Amygdala (tissue), 56 donors: ENCODE measurements around the gene APBA2.
A peak's percentile ranks its signal among the peaks of the same experiment; 100 is the strongest.

Experiments used
- DNase-seq, 56 donors: peaks; one replicate each; lab custom pipeline; 2025; lab: John Stamatoyannopoulos, UW

APBA2 gene

DNA sequence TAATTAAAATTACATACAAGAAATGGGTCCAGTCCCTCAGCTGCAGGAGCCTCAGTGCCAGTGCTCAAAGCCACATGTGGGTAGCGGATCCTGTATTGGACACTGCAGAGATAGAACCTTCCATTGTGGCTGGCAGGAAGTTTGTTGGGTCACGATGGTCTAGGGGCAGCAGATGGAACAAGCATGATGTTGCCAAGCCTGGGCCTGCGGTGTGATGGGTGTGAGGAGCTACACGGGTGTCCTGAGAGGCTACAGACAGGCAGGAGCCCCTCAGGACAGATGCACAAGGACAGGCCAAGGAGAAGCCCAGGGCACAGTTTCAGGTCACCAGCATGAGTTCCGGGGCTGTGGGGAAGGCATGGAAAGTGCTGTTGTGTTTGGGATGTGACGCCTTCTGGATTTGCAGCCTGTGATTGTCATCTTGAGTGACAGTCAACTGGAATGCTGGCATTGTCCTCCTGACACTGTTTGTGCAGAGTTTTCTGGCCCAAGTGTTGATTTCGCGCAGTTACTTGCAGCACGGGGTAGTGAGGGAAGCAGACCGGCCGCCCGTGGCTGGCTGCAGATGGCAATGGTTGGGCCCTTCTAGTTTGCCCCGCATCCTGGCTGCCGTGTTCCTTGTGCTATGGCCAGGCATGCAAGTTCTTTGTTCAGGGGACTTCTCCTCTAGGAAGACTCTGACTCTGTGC lies 206.7 kb downstream of the APBA2 start:
- DNase-seq: peak in 1 of 56 donors; percentile 23

DNA sequence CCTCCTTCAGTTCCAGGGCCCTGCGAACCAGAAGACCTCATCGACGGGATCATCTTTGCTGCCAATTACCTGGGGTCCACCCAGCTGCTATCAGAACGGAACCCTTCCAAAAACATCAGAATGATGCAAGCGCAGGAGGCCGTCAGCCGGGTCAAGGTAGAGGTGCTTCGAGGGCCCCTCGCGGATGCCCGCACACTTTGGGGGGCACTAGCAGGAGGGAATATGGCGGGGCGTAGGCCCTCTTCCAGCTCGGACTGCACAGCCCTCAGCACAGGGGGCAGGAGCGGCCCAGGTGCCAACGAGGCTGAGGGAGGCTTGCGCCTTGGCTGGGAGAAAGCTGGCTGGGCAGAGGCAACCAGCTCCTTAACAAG lies 207.3 kb downstream of the APBA2 start:
- DNase-seq: no peak

DNA sequence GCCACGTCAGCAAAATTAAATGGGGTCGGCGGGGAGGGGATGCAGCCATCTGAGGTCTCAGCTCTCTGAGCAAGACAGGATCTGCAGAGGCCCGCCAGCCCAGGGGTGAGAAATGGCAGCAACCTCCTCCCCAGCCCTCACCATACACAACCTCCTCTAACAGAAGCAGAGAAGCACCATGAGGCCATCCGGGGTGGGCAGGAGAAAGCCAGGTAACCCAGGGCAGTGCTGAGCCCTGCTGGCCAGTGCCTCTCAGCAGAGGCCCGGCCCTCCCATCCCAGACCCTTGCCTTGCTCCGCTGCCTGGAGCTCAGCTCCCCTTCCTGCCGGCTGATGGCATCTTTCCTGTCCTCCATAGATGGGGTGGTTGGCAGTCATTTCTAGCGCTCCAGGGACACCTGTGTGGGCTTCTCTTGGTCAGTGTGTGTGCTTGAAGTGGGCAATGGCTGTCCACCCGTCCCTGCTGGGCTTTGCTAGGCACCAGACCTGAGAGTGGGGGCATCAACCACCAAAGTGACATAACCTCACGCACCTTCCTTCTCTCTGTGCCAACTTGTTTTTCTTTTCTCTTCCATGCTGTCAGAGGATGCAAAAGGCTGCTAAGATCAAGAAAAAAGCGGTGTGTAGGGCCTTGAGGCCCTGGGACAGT lies 208.0 kb downstream of the APBA2 start:
- DNase-seq: no peak

DNA sequence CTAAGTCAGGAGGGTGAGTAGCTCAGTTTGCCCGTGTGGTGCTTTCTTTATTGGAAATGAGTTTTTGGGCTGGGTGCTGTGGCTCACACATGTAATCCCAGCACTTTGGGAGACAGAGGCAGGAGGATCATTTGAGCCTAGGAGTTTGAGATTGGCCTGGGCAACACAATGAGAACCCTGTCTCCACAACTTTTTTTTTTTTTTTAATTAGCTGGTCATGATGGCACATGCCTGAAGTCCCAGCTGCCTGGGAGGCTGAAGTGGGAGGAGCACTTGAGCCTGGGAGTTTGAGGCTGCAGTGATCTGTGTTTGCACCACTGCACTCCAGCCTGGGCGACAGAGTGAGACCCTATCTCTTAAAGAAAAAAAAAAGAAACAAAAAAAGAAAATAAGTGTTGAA lies 208.9 kb downstream of the APBA2 start:
- DNase-seq: no peak

DNA sequence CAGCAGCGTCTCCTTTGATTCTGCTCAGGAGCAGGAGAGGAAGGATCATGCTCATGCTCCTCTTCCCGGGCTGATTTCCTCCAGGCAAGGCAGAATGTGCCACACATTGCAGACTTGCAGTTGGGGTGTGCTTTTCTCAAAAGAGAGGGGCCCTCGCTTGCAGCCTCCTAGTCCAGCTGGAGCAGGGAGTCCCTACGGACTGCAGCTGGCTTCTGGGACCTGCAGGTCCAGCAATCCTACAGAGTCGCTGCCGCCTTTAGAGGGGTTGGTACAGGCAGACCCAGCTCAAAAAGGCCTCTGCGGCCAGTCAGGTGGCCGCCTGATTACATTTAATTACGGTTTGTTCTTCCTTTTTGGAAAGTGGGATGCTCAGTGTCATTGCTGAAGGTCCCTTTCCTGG lies 210.0 kb downstream of the APBA2 start:
- DNase-seq: no peak

DNA sequence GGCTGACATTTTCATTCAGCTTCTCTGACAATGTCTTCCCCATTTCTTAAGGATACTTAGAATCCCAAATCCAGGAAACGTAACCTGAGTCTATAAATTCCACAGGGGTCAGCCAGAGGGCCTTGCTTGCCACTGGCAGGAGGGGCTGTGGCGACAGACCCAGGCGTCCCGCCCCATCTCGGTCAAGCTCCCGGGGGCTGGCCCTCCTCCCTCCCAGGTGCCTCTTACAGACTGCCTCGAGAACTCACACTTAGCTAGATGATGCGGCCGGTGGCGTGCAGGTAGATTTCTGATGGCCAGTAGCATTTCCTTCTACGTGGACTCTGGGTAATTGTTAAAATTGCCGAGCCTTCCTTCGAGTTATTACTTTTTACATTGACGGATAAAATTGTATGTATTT lies 211.4 kb downstream of the APBA2 start:
- no peak for DNase-seq

DNA sequence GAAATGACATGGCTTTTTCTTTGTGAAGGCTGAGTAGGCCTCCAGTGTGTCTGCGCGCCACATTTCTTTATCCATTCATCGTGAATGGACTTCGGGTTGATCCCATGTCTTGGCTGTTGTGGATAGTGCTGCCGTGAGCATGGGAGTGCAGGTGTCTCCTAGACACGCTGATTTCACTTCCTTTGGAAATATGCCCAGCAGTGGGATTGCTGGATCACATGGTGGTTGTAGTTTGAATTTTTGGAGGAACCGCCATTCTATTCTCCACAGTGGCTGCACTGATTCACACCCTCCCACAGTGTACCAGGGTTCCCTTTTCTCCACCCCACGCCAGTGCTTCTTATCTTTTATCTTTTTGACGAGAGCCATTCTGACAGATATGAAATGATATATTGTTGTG lies 212.2 kb downstream of the APBA2 start:
- DNase-seq: peak in 3 of 56 donors; percentile 25 to 37 (median 28)

DNA sequence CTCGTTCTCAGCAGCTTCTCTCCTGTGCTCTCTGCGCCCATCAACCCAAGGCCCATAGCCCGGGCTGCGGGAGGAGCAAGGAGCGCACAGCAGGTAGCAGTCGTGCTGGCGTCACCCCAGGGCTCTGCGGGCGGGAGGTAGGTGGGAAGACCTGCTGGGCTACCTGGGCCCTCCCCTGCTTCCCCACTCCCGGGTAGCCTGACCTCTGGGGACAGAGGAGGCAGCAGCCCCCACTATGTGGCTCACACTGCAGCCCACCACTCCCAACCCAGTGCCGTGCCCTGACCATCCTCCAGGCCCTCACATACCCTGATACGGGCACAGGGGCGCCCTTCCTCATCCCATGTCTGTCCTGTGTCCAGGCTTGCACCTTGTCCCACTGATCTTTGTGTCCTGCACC lies 212.9 kb downstream of the APBA2 start:
- no peak for DNase-seq

DNA sequence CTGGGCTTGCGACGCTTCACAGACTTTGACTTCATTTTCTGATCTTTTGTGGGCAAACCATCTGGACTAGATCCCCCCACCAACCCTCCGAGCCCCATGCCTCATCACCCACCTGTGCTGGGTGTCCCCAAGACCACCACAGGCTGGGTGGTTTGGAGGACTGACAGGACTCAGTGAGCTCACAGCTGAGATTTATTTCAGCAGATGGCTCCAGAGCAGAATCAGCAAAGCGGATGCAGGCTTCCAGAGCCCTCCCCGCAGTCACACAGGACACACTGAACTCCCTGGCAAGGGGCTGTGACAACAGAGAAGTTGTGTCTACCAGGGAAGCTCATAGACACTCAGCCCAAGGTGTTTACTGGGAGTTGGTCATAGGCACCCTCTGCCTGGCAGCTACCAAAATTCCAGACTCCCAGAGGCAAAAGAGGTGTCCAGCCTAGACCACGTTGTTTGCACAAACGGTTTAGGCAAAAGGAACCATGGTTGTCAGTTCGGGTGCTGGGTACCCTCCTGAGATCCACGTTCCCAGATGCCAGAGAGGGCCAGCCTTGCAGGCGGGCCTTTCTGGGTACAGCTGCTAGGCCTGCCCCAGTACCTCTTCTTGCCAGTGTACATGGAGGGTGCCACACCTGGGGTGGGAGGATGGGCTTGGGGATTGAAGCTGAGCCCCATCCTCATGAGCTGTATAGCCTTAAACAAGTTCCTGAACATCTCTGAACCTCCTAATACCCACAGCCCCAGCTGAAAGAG lies 213.5 kb downstream of the APBA2 start:
- DNase-seq: no peak

DNA sequence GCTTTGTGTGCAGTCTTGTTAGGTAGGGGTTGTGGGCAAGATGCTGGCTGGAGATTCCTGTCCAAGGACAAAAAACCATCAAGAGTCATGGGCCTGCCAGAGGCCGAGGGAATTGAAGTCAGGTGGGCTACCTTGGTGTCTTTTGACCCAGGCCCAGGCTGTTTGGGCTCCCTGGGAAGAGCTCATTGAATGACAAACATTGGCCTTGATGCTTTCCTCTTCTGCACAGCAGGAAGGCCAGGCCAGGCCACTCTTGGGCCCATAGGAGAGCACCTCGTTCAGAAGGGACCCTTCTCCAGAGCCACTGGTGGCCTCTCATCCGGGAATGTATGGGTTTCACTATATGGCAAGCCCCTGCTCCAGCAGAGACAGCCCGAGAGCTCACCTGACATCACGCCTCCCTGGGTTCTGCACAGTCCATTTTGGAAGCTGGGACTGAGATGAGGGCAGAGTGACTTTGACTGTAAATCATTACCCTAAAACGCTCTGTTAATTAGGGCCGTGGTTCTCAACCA lies 214.8 kb downstream of the APBA2 start:
- no peak for DNase-seq

DNA sequence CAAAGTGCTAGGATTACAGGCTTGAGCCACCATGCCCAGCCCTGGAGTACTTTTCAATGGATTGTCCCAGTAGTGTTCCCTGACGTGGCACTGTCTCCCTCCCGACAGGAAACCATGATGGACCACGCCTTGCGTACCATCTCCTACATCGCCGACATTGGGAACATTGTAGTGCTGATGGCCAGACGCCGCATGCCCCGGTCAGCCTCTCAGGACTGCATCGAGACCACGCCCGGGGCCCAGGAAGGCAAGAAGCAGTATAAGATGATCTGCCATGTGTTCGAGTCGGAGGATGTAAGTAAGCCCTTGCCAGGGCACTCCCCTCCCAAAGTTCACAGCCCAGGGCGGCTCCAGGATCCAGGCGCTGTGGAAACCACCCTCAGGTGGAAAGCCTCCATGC lies 215.7 kb downstream of the APBA2 start:
- DNase-seq: no peak

DNA sequence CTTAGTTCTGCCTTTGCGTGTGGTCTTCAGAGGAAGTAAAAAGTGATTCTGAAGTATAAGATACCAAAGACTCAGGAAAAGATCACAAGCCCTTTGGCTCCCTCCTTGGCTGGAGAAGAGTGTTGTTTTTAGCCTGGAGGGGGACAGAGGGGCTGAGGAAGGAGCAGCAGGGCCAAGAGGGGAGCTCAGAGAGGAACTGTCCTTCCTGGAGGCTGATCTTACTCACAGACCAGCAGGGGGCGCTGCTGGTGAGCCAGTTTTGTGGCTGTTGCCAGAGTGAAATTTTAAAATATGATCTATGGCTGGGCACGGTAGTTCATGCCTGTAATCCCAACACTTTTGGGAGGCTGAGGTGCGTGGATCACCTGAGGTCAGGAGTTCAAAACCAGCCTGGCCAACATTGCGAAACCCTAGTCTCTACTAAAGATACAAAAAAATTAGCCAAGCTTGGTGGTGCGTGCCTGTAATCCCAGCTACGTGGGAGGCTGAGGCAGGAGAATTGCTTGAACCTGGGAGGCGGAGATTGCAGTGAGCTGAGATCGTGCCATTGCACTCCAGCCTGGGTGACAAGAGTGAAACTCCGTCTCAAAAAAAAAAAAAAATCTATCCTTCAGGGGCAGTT lies 216.5 kb downstream of the APBA2 start:
- DNase-seq: peak in 21 of 56 donors; percentile 10 to 70 (median 24)

DNA sequence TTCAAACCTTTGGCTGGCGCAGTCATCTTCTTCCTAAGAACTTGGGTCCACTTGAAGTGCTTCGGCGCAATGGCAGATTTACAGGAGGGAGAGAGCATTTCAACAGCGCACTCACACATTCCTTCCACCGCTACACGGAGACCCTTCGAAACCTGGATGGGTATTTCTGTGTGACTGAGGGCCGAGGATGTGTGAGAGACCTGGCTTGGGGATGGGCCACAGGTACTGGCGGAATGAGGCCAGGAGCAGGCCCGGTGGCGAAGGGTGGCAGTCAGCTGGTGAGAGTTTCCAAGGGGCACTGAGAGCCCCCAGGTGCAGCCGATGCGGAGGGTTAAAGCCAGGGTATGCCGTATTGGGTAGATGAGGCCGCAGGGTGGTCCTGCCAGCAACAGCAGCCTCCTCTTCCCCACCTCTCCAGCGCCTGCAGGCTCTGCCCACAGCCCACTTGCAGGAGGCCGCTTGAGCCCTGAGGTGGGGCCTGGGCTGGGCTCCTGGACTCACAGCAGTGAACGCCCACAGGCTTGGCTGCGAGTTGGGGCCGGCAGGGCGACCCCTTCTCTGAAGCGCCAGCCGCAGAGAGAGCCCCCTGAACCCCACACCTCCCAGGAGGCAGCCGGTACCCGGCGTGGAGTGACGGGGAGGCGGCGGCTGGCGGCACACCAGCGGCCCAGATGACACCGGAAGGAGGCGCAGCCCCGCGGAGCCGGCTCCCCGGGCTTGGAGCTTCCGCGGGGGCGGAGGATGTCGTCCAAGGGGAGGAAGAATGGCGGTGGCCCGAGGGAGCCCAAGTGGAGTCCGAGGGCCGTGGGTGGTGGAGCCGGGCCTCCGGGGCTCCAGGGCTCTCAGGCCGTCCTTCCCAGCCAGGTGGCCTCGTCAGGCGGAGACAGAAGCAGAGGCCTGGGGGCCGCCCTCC lies 217.4 kb downstream of the APBA2 start:
- DNase-seq: peak in 1 of 56 donors; percentile 62

DNA sequence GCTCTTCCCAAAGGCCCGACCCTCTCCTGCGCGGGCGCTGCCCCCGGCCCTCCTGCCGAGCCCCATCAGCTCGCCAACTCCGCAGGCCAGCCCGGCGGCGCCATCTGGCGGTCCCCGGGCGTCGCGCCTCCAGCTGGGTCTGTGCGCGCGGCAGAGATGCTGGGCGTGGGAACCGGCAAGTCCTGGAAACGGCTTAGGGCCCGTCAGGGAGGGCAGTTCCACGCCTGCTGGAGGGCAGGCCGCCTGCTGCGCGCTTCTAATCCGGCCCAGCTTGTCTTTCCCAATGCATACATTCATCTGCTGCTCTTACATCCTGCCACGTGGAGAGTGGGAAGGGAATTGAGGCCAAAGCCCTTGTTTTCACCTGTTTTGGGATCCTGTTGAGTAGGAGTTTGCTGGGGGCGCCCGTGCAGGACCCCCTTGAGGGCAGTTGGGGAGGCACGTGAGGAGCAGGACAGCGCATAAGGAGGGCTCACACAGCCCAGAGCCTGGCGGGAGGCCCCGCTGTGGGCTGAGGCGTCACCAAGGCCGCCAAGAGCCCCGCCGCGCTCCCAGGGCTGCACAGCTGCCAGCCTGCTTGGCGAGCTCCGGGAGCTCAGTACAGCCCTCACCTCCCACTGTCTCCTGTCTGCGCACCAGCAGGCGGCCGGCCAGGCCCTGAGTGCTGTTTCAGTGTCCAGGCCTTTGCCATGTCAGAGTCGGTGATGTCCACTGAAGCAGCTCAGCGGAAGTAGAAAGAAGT lies 218.2 kb downstream of the APBA2 start:
- peak in 52 of 56 donors; percentile 13 to 84 (median 62) for DNase-seq

DNA sequence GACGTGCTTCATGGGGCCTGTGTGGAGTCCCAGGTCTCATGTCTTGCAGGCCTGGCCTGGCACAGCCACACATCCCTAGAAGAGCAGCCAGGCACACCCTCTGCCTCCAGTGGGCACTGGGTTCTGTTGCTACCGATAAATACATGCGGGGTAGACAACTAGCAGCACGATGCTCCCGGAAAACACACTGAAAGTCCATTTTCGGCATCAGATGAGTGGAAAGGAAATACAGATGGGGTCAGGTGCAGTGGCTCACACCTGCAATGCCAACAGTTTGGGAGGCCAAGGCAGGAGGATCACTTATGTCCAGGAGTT lies 218.7 kb downstream of the APBA2 start:
- no peak for DNase-seq

DNA sequence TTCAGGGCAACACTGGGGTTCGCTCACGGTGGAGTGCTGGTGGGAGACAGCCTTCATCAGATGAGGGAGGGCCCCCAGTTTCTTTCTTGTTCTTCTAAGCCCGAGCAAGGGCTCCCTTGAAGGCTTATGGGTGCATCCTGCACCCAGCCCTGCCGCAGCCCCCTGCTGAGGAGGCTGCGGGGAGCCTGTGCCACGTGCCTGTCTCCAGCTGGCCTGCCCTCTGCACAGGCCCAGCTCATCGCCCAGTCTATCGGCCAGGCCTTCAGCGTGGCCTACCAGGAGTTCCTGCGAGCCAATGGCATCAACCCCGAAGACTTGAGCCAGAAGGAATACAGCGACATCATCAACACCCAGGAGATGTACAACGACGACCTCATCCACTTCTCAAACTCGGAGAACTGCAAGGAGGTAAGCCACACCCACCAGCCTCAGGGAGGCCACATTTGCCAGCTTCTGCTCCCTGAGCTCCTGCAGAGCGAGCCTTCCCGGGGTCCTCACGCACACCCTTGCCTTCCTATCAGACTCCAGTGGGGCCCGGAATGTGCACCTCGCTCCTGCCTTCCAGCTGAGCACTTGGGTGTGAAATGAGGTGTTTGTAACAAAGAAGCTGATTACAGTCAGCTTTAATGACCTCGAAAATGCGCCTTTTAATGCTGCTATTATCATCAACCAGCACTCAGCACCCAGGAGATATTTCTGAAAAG lies 219.5 kb downstream of the APBA2 start:
- DNase-seq: no peak

DNA sequence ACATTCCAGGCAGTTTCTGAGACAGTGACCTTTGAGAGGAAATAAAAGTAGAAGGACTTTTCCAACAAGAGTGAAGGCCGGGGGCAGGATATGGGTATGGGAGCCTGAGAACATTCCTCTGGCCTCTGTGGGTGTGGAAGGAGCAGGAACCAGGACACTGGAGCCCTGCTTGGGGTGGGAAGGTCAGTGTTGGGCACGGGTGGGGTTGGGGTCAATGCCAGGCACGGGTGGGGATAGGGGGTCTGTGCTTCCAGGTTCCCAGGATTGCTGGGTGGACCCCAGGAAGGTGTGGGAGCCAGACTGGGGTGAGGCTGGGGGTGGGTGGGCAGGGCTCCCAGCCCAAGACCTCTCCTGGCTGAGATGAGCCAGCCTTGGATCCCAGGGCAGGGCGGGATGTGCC lies 220.3 kb downstream of the APBA2 start:
- DNase-seq: no peak

DNA sequence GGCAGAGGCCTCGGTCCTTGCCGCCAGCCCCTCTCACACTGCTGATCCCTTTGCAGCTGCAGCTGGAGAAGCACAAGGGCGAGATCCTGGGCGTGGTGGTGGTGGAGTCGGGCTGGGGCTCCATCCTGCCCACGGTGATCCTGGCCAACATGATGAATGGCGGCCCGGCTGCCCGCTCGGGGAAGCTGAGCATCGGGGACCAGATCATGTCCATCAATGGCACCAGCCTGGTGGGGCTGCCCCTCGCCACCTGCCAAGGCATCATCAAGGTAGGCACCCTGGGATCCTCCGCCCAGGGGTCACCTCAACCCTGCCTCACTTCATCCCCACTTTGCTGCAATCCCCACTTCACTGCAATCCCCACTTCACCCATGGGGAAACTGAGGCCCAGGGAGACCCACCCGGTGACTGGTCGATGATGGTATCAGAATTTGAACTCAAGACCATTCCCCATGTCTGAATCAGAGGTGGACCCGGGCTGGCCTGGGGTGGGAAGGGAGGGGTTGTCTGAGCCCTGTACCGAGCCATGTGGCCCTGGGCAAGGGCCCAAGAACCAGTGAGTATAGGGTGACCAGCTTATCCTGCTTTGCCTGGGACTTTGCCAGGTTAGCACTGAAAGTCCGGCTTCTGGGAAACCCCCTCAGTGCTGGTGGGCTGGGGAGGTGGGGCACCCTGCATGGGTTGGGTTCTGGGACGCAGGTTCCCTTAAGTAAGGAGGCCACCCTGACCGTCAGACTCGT lies 220.9 kb downstream of the APBA2 start:
- DNase-seq: no peak
